GM19328 (cell line): ENCODE data around the gene RAB29.
A peak's percentile ranks its signal among the peaks of the same experiment; 100 is the strongest.

Experiments
- ATAC-seq: cut with Tn5 transposase; IDR thresholded peaks from one replicate; pipeline ENCODE4 v1.9.1; 2021; ENCODE audit warnings: mild to moderate bottlenecking, moderate library complexity; ENCODE audit not compliant: unreplicated experiment

RAB29 gene

GRCh38 chr1:205766038-205766437 lies 9.2 kb downstream of the RAB29 start:
- no peak for ATAC-seq

GRCh38 chr1:205764578-205764977 lies 10.7 kb downstream of the RAB29 start:
- no peak for ATAC-seq

GRCh38 chr1:205763980-205764379 lies 11.3 kb downstream of the RAB29 start:
- ATAC-seq = no peak

GRCh38 chr1:205760606-205761005 lies 14.7 kb downstream of the RAB29 start:
- no peak for ATAC-seq

GRCh38 chr1:205756552-205756951 lies 18.7 kb downstream of the RAB29 start:
- ATAC-seq = no peak

GRCh38 chr1:205754857-205755256 lies 20.4 kb downstream of the RAB29 start:
- ATAC-seq = no peak

GRCh38 chr1:205751036-205751651 lies 24.1 kb downstream of the RAB29 start:
- ATAC-seq = no peak

- ATAC-seq = peak; percentile 70
Measured at GRCh38 chr1:205750138-205751035, 24.9 kb downstream of the RAB29 start, which contains the start of gene NUCKS1. TSS of gene NUCKS1 (minus strand) at chr1:205750182. CDS start at chr1:205749973, 209 bp downstream.

- peak; percentile 76 for ATAC-seq
Measured at GRCh38 chr1:205749234-205750137, 25.8 kb downstream of the RAB29 start.

- ATAC-seq = no peak
Measured at GRCh38 chr1:205748403-205749233, 26.7 kb downstream of the RAB29 start.

- no peak for ATAC-seq
Measured at GRCh38 chr1:205746757-205747412, 28.4 kb downstream of the RAB29 start.

- ATAC-seq = no peak
Measured at GRCh38 chr1:205744403-205744802, 30.9 kb downstream of the RAB29 start.

- ATAC-seq = no peak
Measured at GRCh38 chr1:205743977-205744376, 31.3 kb downstream of the RAB29 start.

GRCh38 chr1:205741681-205742080 lies 33.6 kb downstream of the RAB29 start:
- ATAC-seq = no peak

GRCh38 chr1:205739348-205740160 lies 35.7 kb downstream of the RAB29 start:
- ATAC-seq = no peak

- no peak for ATAC-seq
Measured at GRCh38 chr1:205735218-205735617, 40.1 kb downstream of the RAB29 start.

- no peak for ATAC-seq
Measured at GRCh38 chr1:205733438-205734175, 41.7 kb downstream of the RAB29 start.

GRCh38 chr1:205729945-205730610 lies 45.2 kb downstream of the RAB29 start:
- no peak for ATAC-seq
